ENCODE measurements around the gene RGSL1. TPM values are rescaled to one million over a fixed set of nuclear protein-coding genes. Genes with fewer than 3 reads are reported as not detected.
"Not testable (repeated sequence)": the region's sequence is repeated elsewhere in the genome, so short reads cannot be mapped to it uniquely, and the experiment has no call there.

Gene RGSL1
- total RNA-seq, 1 experiment from 2014 or later, result 0.02 TPM

GRCh38 chr1:182446033-182446669, 3.8 kb upstream of the RGSL1 start:
- peak; percentile 35 for DNase-seq (ENCODE audit: low read depth)

- not testable (repeated sequence) for DNase-seq (ENCODE audit: low read depth)
Measured at GRCh38 chr1:182447124-182447523, 2.8 kb upstream of the RGSL1 start.

- DNase-seq (ENCODE audit: low read depth), result no peak
Measured at GRCh38 chr1:182447660-182448059, 2.3 kb upstream of the RGSL1 start.

GRCh38 chr1:182453631-182454030, 3.7 kb downstream of the RGSL1 start:
- no peak for DNase-seq (ENCODE audit: low read depth)

- DNase-seq (ENCODE audit: low read depth), result no peak
Measured at GRCh38 chr1:182457844-182458243, 7.9 kb downstream of the RGSL1 start.

GRCh38 chr1:182459949-182460348, 10.0 kb downstream of the RGSL1 start:
- no peak for DNase-seq (ENCODE audit: low read depth)

- DNase-seq (ENCODE audit: low read depth), result no peak
Measured at GRCh38 chr1:182460550-182460951, 10.6 kb downstream of the RGSL1 start.

GRCh38 chr1:182473556-182473955, 23.6 kb downstream of the RGSL1 start:
- no peak for DNase-seq (ENCODE audit: low read depth)

- DNase-seq (ENCODE audit: low read depth), result no peak
Measured at GRCh38 chr1:182476625-182477024, 26.7 kb downstream of the RGSL1 start.

- no peak for DNase-seq (ENCODE audit: low read depth)
Measured at GRCh38 chr1:182478238-182478637, 28.3 kb downstream of the RGSL1 start.

- no peak for DNase-seq (ENCODE audit: low read depth)
Measured at GRCh38 chr1:182484067-182484466, 34.1 kb downstream of the RGSL1 start.

- no peak for DNase-seq (ENCODE audit: low read depth)
Measured at GRCh38 chr1:182484531-182485257, 34.7 kb downstream of the RGSL1 start.

- no peak for DNase-seq (ENCODE audit: low read depth)
Measured at GRCh38 chr1:182485861-182486260, 35.9 kb downstream of the RGSL1 start.

- no peak for DNase-seq (ENCODE audit: low read depth)
Measured at GRCh38 chr1:182488803-182489202, 38.9 kb downstream of the RGSL1 start.

GRCh38 chr1:182493063-182493462, 43.1 kb downstream of the RGSL1 start:
- DNase-seq (ENCODE audit: low read depth), result no peak

GRCh38 chr1:182495002-182495401, 45.1 kb downstream of the RGSL1 start:
- no peak for DNase-seq (ENCODE audit: low read depth)

- DNase-seq (ENCODE audit: low read depth), result no peak
Measured at GRCh38 chr1:182495693-182496092, 45.7 kb downstream of the RGSL1 start.

- peak; percentile 25 for DNase-seq (ENCODE audit: low read depth)
Measured at GRCh38 chr1:182507685-182508084, 57.7 kb downstream of the RGSL1 start.

GRCh38 chr1:182515556-182515955, 65.6 kb downstream of the RGSL1 start:
- no peak for DNase-seq (ENCODE audit: low read depth)

- no peak for DNase-seq (ENCODE audit: low read depth)
Measured at GRCh38 chr1:182520736-182521135, 70.8 kb downstream of the RGSL1 start.

GRCh38 chr1:182525342-182525741, 75.4 kb downstream of the RGSL1 start:
- DNase-seq (ENCODE audit: low read depth), result no peak

- DNase-seq (ENCODE audit: low read depth), result peak; percentile 34
Measured at GRCh38 chr1:182527680-182528079, 77.7 kb downstream of the RGSL1 start.

- not testable (repeated sequence) for DNase-seq (ENCODE audit: low read depth)
Measured at GRCh38 chr1:182528206-182528605, 78.3 kb downstream of the RGSL1 start.

Data from HT1080 (cell line).